HG03135 (cell line): ENCODE results near the gene SMYD4.

Source experiments
- ATAC-seq: cut with Tn5 transposase; IDR thresholded peaks from one replicate; pipeline ENCODE4 v1.9.1; 2021; ENCODE audit warnings: mild to moderate bottlenecking, moderate library complexity; ENCODE audit not compliant: unreplicated experiment

The SMYD4 gene

GRCh38 chr17:1735418-1735817, 94.3 kb downstream of the SMYD4 start:
- ATAC-seq = no peak

- no peak for ATAC-seq
Observed at GRCh38 chr17:1733759-1734158, 95.9 kb downstream of the SMYD4 start.

GRCh38 chr17:1732833-1733321, 96.8 kb downstream of the SMYD4 start:
- no peak for ATAC-seq

GRCh38 chr17:1732241-1732832, 97.4 kb downstream of the SMYD4 start:
- no peak for ATAC-seq

GRCh38 chr17:1731194-1731506, 98.6 kb downstream of the SMYD4 start:
- no peak for ATAC-seq

GRCh38 chr17:1730326-1731193, 99.1 kb downstream of the SMYD4 start:
- no peak for ATAC-seq

- no peak for ATAC-seq
Observed at GRCh38 chr17:1729966-1730325, 99.8 kb downstream of the SMYD4 start.
